CD4-positive, CD25-positive, alpha-beta regulatory T cell (primary cell): ENCODE data around the gene RPS19. TPM values are rescaled to one million over a fixed set of nuclear protein-coding genes. Genes with fewer than 3 reads are reported as not detected.
A peak's percentile ranks its signal among the peaks of the same experiment; 100 is the strongest.

Source experiments
- ATAC-seq, 2 donors: fragments of 150-1000 bp; cut with Tn5 transposase; one replicate each; pipeline ENCODE4 v1.10.0; 2021; ENCODE audit warnings: low read depth in 2 of 2, moderate number of reproducible peaks in 2 of 2, moderate library complexity in 1 of 2
- DNase-seq, 3 donors: peaks; one replicate each; pipeline versions ENCODE4 v3.0.0 to v3.0.0-alpha.2; 2012 to 2022; ENCODE audit warnings: mixed read lengths in 1 of 3
- H3K27ac ChIP-seq: one replicate; pipeline ENCODE4 v1.7.0; 2013; ENCODE audit warnings: mild to moderate bottlenecking, low read length; ENCODE audit not compliant: insufficient read depth, poor library complexity, severe bottlenecking
- H3K27me3 ChIP-seq: one replicate; pipeline ENCODE4 v1.7.0; 2013; ENCODE audit warnings: low read length; ENCODE audit not compliant: control insufficient read depth, insufficient read depth
- H3K36me3 ChIP-seq: one replicate; pipeline ENCODE4 v1.7.0; 2013; ENCODE audit warnings: mild to moderate bottlenecking, low read length, moderate library complexity; ENCODE audit not compliant: control insufficient read depth, insufficient read depth
- H3K4me1 ChIP-seq: 2 replicates; pipeline ENCODE4 v1.7.0; 2013; ENCODE audit warnings: mild to moderate bottlenecking, low read length; ENCODE audit not compliant: insufficient read depth, control insufficient read depth, poor library complexity, severe bottlenecking
- H3K4me3 ChIP-seq: one replicate; pipeline ENCODE4 v1.7.0; 2013; ENCODE audit warnings: low read depth, mild to moderate bottlenecking, low read length, moderate library complexity
- H3K9me3 ChIP-seq, 2 experiments: 1 replicate in 1 of 2; 2 replicates in 1 of 2; pipeline ENCODE4 v1.7.0; 2013; ENCODE audit warnings: low read length in 2 of 2, mild to moderate bottlenecking in 1 of 2, moderate library complexity in 1 of 2; ENCODE audit not compliant: control insufficient read depth in 2 of 2
- H3K27ac Mint-ChIP-seq, 3 donors: one replicate each; pipeline ENCODE4 v1.8.0; 2020 to 2022; ENCODE audit warnings: mild to moderate bottlenecking in 3 of 3, mixed read lengths in 3 of 3, moderate library complexity in 2 of 3
- H3K27me3 Mint-ChIP-seq: one replicate; pipeline ENCODE4 v1.8.0; 2022; ENCODE audit warnings: mild to moderate bottlenecking, mixed read lengths
- H3K36me3 Mint-ChIP-seq: one replicate; pipeline ENCODE4 v1.8.0; 2020; ENCODE audit warnings: mixed read lengths
- H3K4me1 Mint-ChIP-seq, 4 donors: one replicate each; pipeline ENCODE4 v1.8.0; 2020 to 2022; ENCODE audit warnings: mixed read lengths in 4 of 4, mild to moderate bottlenecking in 1 of 4
- H3K4me3 Mint-ChIP-seq, 4 donors: one replicate each; pipeline ENCODE4 v1.8.0; 2020 to 2022; ENCODE audit warnings: mild to moderate bottlenecking in 4 of 4, mixed read lengths in 4 of 4, moderate library complexity in 3 of 4
- H3K9me3 Mint-ChIP-seq, 7 donors: one replicate each; pipeline ENCODE4 v1.8.0; 2020 to 2022; ENCODE audit warnings: mixed read lengths in 7 of 7, mild to moderate bottlenecking in 3 of 7, moderate library complexity in 2 of 7
- polyA plus RNA-seq, 4 donors: library from polyadenylated mRNA; unstranded; fragments of 300-500 nt; fragmentation: Illumina TruSeq; gene quantifications; one replicate each; pipeline ENCODE4 v1.2.3, GENCODE V29; 2021
- total RNA-seq: library from RNA; stranded (reverse); gene quantifications from one replicate; pipeline ENCODE4 v1.2.3, GENCODE V29; 2022

The RPS19 gene
- total and polyA plus RNA-seq, 5 donors from 2014 or later: 2,081 to 5,716 (median 4,216) TPM

- peaks cover 27% of the 10 kb centered on the region for H3K36me3 Mint-ChIP-seq
These were observed 8.3 kb downstream of the RPS19 start for GRCh38 chr19:41868120-41868988.

GRCh38 chr19:41868989-41869300 is 8.9 kb downstream of the RPS19 start:
- ATAC-seq: no peak
- peaks cover 5 to 78% (median 46%) of the 10 kb centered on the region in 4 donors for H3K4me1 Mint-ChIP-seq
- H3K9me3 Mint-ChIP-seq: peaks cover 0 to 1% (median 0%) of the 10 kb centered on the region in 7 donors
- peak overlapping the region in 1 of 4 donors; percentile 58 for H3K4me3 Mint-ChIP-seq
- DNase-seq: no peak
- H3K27ac Mint-ChIP-seq: peak overlapping the region in 1 of 3 donors; percentile 89
- H3K4me3 ChIP-seq: no peak overlapping the region
- peak overlapping the region; percentile 85 for H3K27ac ChIP-seq
- H3K36me3 Mint-ChIP-seq: peaks cover 24% of the 10 kb centered on the region
- peaks cover 73% of the 10 kb centered on the region for H3K4me1 ChIP-seq
- no peaks in the 10 kb centered on the region for H3K27me3 Mint-ChIP-seq
- peaks cover 40% of the 10 kb centered on the region for H3K36me3 ChIP-seq
- H3K9me3 ChIP-seq: no peaks in the 10 kb centered on the region
- no peaks in the 10 kb centered on the region for H3K27me3 ChIP-seq

More at GRCh38 chr19:41868120-41868988, 8.3 kb downstream of the RPS19 start:
- peak overlapping the region in 2 of 4 donors; percentile 22 to 58 for H3K4me3 Mint-ChIP-seq
- Histone ChIP-seq H3K36me3 (peaks cover 44% of the 10 kb centered on the region), H3K4me3 (no peak overlapping the region), H3K27ac (peak overlapping the region; percentile 56), H3K9me3 (no peaks in the 10 kb centered on the region), H3K27me3 (no peaks in the 10 kb centered on the region), H3K4me1 (peaks cover 73% of the 10 kb centered on the region)
- DNase-seq (no peak), ATAC-seq (no peak)
- H3K27ac Mint-ChIP-seq: peak overlapping the region; percentile 86 to 90 (median 89)
- H3K4me1 Mint-ChIP-seq: peaks cover 4 to 78% (median 47%) of the 10 kb centered on the region in 4 donors
- H3K9me3 Mint-ChIP-seq: peaks cover 0 to 1% (median 0%) of the 10 kb centered on the region in 7 donors
- H3K27me3 Mint-ChIP-seq: no peaks in the 10 kb centered on the region

DNA sequence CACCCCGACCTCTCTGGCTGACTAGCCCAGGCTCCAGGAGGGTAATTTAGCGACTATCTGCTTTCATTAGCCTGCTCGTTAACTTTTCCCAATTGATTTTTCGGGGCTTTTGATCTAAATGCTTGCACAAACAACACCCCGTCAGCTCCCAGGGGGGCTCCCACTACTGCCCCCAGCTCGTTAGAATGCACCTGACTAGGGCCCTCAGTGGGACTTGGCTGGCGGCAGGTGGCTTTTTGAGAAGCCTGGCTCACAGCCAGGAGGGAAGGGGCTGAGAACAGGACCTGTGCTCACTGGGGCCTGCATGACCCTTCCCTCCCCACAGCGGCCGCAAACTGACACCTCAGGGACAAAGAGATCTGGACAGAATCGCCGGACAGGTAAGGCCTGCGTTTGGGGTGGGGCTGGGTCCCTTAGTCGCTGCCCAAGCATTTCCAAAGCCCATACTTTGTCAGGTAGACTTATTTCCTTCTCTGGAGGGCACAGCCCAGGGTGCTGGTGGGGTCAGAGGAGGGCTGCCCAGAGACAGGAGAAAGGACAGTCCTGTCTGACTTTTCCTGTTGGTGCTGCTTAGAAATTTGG is 9.4 kb downstream of the RPS19 start:
- peak overlapping the region in 2 of 4 donors; percentile 9 to 19 for H3K4me3 Mint-ChIP-seq
- DNase-seq: no peak
- H3K27ac Mint-ChIP-seq: peak overlapping the region; percentile 25 to 77 (median 49)
- no peaks in the 10 kb centered on the region for H3K27me3 ChIP-seq
- peak overlapping the region; percentile 85 for H3K27ac ChIP-seq
- H3K4me1 ChIP-seq: peaks cover 73% of the 10 kb centered on the region
- H3K4me1 Mint-ChIP-seq: peaks cover 5 to 78% (median 44%) of the 10 kb centered on the region in 4 donors
- ATAC-seq: no peak
- H3K4me3 ChIP-seq: no peak overlapping the region
- H3K9me3 ChIP-seq: no peaks in the 10 kb centered on the region
- H3K36me3 Mint-ChIP-seq: peaks cover 19% of the 10 kb centered on the region
- H3K27me3 Mint-ChIP-seq: no peaks in the 10 kb centered on the region
- no peaks in the 10 kb centered on the region for H3K9me3 Mint-ChIP-seq
- peaks cover 34% of the 10 kb centered on the region for H3K36me3 ChIP-seq

- Histone ChIP-seq H3K27me3 (no peaks in the 10 kb centered on the region), H3K36me3 (peaks cover 25% of the 10 kb centered on the region), H3K4me3 (no peak overlapping the region), H3K9me3 (no peaks in the 10 kb centered on the region), H3K27ac (peak overlapping the region; percentile 85), H3K4me1 (peaks cover 80% of the 10 kb centered on the region)
- H3K27me3 Mint-ChIP-seq: peaks cover under 1% of the 10 kb centered on the region
- no peaks in the 10 kb centered on the region for H3K9me3 Mint-ChIP-seq
- H3K36me3 Mint-ChIP-seq: peaks cover 15% of the 10 kb centered on the region
- H3K27ac Mint-ChIP-seq: peak overlapping the region in 2 of 3 donors; percentile 49 to 96
- DNase-seq (no peak), ATAC-seq (no peak)
- peak overlapping the region; percentile 11 to 61 (median 19) for H3K4me3 Mint-ChIP-seq
- peaks cover 5 to 83% (median 46%) of the 10 kb centered on the region in 4 donors for H3K4me1 Mint-ChIP-seq
These were observed 10.4 kb downstream of the RPS19 start for GRCh38 chr19:41870401-41870873.

DNA sequence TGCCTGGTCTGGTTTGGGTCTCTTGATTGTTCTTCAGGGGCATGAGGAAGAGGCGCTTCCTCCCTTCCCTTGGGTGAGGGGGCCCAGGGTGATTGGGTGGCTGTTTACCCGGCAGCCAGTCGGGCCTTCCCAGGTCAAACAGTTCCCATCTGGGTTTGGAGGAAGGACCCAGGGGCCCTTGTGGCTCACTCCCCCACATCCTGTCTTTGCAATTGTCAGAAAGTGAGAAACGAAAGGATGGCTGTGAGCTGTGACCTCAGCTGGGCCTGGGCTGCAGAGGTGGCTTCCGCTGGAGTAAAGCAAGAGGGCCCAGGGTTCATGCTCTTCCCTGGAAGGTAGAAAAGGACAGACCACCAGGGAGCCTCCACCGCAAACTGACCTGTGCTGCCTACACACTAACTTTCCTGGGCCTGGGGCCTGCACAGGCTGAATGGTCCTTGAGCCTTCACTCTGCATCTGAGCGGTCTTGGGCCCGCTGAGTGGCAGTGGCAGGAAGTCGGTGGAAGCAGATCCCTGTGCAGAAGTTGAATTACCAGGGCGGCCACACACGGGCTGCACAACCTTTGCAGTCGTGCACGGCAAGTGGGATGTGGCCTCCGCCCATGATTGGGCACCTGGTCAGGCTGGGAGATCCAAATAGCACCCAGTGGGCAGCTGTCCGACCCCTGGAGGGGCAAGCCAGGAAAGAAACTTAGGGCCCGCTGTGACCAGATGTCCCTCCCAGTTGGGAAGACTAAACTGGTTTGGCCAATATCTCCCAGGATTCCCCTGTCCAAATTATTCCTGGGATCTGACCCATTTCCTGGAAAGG is 11.7 kb downstream of the RPS19 start:
- peak overlapping the region; percentile 85 for H3K27ac ChIP-seq
- peaks cover 25% of the 10 kb centered on the region for H3K36me3 ChIP-seq
- H3K27me3 Mint-ChIP-seq: peaks cover 4% of the 10 kb centered on the region
- peaks cover 9 to 87% (median 50%) of the 10 kb centered on the region in 4 donors for H3K4me1 Mint-ChIP-seq
- H3K4me3 Mint-ChIP-seq: peak overlapping the region; percentile 79 to 85 (median 82)
- H3K4me3 ChIP-seq: peak overlapping the region; percentile 41
- H3K9me3 ChIP-seq: no peaks in the 10 kb centered on the region
- H3K27ac Mint-ChIP-seq: peak overlapping the region; percentile 98 to 99 (median 99)
- DNase-seq: peak; percentile 31 to 90 (median 75)
- no peaks in the 10 kb centered on the region for H3K9me3 Mint-ChIP-seq
- H3K36me3 Mint-ChIP-seq: peaks cover 15% of the 10 kb centered on the region
- H3K4me1 ChIP-seq: peaks cover 94% of the 10 kb centered on the region
- peak; percentile 55 to 58 for ATAC-seq
- no peaks in the 10 kb centered on the region for H3K27me3 ChIP-seq

GRCh38 chr19:41872384-41872774 is 12.3 kb downstream of the RPS19 start:
- Histone ChIP-seq H3K27me3 (no peaks in the 10 kb centered on the region), H3K4me3 (peak overlapping the region; percentile 41), H3K9me3 (no peaks in the 10 kb centered on the region), H3K36me3 (peaks cover 24% of the 10 kb centered on the region), H3K4me1 (peaks cover 97% of the 10 kb centered on the region), H3K27ac (peak overlapping the region; percentile 85)
- ATAC-seq (no peak), DNase-seq (no peak)
- Mint-ChIP-seq H3K9me3 (no peaks in the 10 kb centered on the region), H3K4me3 (peak overlapping the region; percentile 28 to 83 (median 78)), H3K27ac (peak overlapping the region in 2 of 3 donors; percentile 98 to 99), H3K27me3 (peaks cover 4% of the 10 kb centered on the region), H3K4me1 (peaks cover 9 to 93% (median 51%) of the 10 kb centered on the region in 4 donors), H3K36me3 (peaks cover 15% of the 10 kb centered on the region)
